Daoy (cell line): ENCODE measurements around the gene DRC3. TPM values are rescaled to one million over a fixed set of nuclear protein-coding genes. Genes with fewer than 3 reads are reported as not detected.
"Not testable (repeated sequence)": the region's sequence is repeated elsewhere in the genome, so short reads cannot be mapped to it uniquely, and the experiment has no call there.

Experiments used
- DNase-seq: peaks from one replicate; pipeline ENCODE4 v3.0.0-alpha.2; 2015; ENCODE audit warnings: low read depth
- total RNA-seq: library from RNA; depleted of rRNA; stranded (reverse); fragments of >200 nt; shearing (Covaris generic); gene quantifications from 2 replicates; pipeline ENCODE4 v1.2.3, GENCODE V29; 2014

The DRC3 gene
- total RNA-seq, 1 experiment from 2014 or later, result 1.1 TPM

DNA sequence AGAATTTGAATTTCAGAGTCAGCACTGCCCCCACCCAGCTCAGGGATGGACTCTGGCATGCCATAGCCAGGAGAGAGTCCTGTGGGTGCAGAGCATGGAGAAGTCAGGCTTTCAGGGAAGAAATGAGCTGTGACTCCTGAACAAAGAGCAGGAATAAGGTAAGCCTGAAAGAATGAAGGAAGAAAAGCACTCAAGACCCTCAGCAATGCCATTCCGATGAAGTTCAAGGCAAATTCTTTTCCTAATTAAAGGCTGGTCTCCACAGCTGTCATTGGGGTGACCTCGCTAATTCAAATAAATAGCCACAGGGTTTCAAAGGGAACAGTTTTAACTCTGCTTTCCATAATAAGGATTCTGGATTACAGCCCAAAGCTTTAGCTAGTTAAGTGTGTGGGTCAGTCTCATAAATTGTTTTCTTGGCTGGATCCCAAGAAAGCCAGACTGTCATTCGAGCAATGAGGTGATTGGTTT is 32.2 kb upstream of the DRC3 start:
- peak; percentile 75 for DNase-seq

- DNase-seq, result no peak
Measured at GRCh38 chr17:17941015-17941414, 31.6 kb upstream of the DRC3 start.

DNA sequence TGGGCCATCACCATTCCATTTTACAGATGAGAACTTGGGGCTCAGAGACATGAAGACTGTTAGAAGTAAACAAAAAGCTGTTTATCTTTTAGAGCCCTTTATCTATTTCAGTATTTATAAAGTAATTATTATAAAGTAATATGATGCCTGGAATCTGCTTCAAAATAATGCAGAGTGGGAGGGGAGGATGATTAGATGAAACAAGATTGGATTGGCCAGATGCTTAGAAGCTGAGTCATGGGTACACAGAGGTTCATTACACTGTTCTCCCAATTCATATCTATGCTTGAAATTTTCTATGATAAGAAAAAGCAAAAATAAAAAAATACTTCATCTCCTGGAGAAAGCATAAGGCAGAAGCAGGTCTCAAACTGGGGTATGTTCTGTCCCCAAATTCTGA is 29.8 kb upstream of the DRC3 start:
- peak; percentile 49 for DNase-seq

- DNase-seq, result no peak
Measured at GRCh38 chr17:17943281-17943984, 29.2 kb upstream of the DRC3 start.

DNA sequence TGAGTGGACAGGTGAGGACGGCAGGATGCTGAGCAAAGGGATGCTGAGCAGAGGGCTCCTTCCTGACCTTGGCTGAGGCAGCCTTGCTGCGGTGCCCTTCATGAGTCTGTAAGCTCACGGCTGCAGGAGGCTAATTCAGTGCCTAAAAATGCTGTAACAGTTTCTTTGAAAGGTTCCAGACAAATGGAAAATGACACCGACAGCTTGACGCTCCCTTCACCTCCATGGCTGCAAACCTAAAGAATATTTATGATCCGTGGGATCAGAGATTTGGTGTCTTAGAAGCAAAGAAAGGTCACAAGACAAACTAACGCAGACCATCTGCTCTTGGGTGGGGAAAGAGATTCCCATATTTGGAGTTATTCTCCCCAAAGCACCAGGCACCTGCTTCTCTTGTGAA is 28.4 kb upstream of the DRC3 start:
- no peak for DNase-seq

DNA sequence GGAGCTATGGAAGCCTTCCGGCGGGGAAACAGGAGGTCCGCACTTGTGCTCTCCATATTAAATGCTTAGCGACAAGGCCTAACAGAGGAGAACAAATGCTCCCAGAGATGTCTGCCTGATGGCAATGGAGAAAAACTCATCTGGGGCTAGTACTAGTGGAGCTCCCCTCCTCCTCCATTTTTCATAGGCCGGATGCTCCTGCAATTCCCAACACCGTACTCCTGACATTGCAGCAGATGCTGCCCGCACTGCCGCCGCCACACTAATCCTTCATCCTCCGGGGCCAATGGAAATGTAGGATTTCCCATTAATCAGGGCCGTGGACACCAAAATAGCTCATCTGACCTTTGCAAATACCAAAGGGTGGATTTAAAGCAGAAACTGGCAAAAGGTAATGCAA is 27.9 kb upstream of the DRC3 start:
- DNase-seq, result no peak

GRCh38 chr17:17946093-17946492 is 26.6 kb upstream of the DRC3 start:
- no peak for DNase-seq

- no peak for DNase-seq
Measured at GRCh38 chr17:17947309-17947708, 25.4 kb upstream of the DRC3 start.

- DNase-seq, result no peak
Measured at GRCh38 chr17:17947966-17948365, 24.7 kb upstream of the DRC3 start.

DNA sequence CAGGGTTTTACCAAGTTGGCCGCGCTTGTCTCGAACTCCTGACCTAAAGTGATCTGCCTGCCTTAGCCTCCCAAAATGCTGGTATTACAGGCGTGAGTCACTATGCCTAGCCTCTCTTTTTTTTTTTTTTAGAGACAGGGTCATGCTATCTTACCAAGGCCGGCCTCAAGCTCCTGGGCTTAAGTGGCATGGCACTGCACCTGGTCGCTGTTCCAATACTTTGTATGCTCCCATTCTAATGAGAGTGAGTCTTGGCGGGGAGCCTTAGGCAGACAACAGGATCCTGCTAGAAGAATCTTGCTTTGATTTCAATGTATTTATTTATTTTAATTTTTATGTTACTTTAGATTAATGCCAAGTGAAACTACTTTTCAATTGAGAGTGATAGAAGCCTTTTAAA is 22.3 kb upstream of the DRC3 start:
- no peak for DNase-seq

DNA sequence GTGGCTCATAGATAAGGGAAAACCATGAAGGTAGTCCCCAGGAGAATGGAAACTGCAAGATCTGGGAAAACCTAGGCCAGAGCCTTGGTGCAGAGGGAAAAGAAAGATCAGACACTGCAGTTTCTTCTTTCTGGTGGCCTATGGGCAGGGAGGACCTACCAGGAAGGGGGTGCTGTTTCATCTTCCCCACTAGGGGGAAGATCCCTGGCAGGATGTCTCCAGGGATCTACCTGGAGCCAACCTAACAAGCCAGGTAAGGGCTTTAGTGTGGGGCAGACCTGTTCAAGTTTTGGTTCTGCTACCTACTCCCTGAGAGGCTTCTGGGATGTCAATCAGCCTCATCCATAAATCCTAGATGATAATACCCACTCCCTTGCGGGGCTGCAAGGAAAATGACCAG is 21.9 kb upstream of the DRC3 start:
- DNase-seq, result no peak

GRCh38 chr17:17951524-17951923 is 21.1 kb upstream of the DRC3 start:
- no peak for DNase-seq

GRCh38 chr17:17952691-17953090 is 20.0 kb upstream of the DRC3 start:
- DNase-seq, result no peak

- DNase-seq, result no peak
Measured at GRCh38 chr17:17954079-17954478, 18.6 kb upstream of the DRC3 start.

DNA sequence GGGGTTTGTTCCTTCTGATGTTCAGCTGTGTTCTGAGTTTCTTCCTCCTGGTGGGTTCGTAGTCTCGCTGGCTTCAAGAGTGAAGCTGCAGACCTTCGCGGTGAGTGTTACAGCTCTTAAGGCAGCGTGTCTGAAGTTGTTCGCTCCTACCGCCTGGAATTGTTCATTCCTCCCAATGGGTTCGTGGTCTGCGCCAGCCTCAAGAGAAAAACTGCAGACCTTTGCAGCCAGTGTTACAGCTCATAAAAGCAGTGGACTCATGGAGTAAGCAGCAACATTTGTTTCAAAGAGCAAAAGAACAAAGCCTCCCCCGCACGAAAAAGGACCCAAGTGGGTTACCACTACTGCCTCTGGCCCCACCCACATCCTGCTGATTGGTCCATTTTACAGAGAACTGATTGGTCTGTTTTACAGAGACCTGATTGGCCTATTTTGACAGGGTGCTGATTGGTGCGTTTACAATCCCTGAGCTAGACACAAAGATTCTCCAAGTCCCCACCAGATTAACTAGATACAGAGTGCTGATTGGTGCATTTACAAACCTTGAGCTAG is 16.8 kb upstream of the DRC3 start:
- not testable (repeated sequence) for DNase-seq

DNA sequence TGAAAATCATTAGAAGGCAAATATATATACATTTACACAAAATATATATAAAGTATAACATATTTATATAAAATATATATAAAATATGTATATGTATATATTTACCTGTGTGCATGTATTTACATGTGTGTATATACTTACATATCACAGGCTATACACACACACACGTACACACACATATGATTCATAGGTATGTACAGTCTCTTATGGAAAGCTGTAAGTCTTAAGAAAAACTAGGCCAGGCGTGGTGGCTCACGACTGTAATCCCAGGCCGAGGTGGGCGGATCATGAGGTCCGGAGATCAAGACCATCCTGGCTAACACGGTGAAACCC is 15.1 kb upstream of the DRC3 start:
- peak; percentile 40 for DNase-seq

GRCh38 chr17:17958982-17959381 is 13.7 kb upstream of the DRC3 start:
- peak; percentile 41 for DNase-seq

GRCh38 chr17:17959520-17960361 is 12.9 kb upstream of the DRC3 start:
- peak; percentile 60 for DNase-seq

DNA sequence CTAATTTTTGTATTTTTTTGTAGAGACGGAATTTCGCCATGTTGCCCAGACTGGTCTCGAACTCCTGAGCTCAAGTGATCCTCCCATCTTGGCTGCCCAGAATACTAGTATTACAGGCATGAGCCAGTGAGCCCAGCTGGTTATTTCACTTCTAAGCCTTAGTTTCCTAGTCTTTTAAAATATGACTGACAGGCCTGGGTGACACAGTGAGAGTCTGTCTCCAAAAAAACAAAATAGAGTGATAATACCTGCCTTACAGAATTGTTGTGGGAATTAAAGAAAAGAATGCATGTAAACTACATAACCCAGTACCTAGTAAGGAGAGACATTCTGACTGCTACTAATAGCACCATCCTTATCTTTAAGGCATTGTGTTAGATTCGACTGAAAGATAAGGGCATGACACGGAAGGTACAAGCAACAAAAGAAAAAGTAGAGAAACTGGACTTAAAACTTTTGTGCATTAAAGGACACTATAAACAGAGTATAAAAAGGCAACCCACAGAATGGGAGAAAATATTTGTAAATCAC is 12.1 kb upstream of the DRC3 start:
- DNase-seq, result no peak

DNA sequence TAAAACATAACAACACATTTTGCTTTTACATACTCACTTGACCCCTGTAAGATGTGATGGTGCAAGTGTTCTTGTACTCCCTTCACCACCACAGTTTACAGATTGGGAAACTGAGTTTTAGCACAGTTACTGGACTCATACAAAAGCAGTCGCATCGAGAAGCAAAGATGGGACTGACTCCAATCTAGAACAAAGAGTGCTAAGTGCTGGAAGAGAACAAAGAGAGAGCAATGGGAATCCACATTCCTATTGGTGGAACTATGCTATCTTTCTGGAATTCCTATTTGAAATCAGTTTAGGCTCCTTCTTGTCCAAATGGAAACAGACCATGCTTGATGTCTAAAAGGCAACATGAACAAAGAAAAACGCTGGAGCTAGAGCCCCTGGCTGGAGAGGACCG is 9.6 kb upstream of the DRC3 start:
- DNase-seq, result no peak

- no peak for DNase-seq
Measured at GRCh38 chr17:17963694-17964436, 8.8 kb upstream of the DRC3 start.

GRCh38 chr17:17964710-17965109 is 8.0 kb upstream of the DRC3 start:
- DNase-seq, result no peak
